GM18858 (cell line): Measurements from ENCODE around the gene PDE4B.

Experiments used
- ATAC-seq: cut with Tn5 transposase; IDR thresholded peaks from one replicate; pipeline ENCODE4 v1.9.1; 2021; ENCODE audit not compliant: unreplicated experiment

The PDE4B gene

DNA sequence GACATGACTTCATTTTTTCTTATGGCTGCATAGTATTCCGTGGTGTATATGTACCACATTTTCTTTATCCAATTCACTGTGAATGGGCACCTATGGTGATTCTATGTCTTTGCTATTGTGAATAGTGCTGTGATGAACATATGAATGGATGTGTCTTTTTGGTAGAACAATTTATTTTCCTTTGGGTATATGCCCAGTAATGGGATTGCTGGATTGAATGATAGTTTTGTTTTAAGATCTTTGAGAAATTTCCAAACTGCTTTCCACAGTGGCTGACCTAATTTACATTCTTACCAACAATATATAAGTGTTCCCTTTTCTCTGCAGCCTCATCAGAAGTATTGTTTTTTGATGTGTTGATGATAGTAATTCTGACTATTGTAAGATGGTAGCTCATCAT, 379.6 kb downstream of the PDE4B start:
- ATAC-seq = no peak

DNA sequence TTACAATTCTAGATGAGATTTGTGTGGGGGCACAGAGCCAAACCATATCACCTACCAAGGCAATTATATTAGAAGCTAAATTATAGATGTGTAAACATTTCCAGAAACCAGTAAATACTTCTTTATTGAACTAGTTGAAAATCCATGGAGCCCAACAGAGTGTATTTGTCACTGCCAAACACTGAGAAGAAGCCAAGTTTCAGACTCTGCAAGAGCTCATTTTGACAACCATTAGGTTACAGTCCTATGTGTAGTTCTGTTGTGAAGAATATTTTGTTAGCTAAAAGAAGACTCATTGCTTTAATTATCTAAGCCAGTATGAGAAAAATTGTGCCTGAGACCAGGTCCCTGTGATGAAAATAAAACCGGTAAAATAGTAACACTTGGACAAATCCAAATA, 382.4 kb downstream of the PDE4B start:
- no peak for ATAC-seq

DNA sequence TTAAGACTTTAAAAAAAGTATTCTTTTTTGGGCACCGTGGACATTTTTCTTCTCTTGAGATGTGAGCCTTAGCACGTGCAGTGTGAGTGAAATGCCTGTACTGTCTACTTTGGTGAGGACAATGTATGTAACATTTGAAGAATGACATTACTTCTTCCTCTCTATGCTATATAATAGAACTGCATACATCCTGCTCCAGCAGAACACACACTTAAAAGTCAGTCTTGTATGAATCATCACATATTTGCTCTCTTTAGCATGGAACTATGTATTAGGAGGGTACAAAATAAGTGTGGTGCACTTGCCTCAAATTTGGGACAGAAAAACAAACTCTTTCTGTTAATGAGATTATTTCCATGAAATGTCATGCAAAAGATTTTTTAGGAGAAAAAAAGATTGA, 382.9 kb downstream of the PDE4B start:
- ATAC-seq = no peak

DNA sequence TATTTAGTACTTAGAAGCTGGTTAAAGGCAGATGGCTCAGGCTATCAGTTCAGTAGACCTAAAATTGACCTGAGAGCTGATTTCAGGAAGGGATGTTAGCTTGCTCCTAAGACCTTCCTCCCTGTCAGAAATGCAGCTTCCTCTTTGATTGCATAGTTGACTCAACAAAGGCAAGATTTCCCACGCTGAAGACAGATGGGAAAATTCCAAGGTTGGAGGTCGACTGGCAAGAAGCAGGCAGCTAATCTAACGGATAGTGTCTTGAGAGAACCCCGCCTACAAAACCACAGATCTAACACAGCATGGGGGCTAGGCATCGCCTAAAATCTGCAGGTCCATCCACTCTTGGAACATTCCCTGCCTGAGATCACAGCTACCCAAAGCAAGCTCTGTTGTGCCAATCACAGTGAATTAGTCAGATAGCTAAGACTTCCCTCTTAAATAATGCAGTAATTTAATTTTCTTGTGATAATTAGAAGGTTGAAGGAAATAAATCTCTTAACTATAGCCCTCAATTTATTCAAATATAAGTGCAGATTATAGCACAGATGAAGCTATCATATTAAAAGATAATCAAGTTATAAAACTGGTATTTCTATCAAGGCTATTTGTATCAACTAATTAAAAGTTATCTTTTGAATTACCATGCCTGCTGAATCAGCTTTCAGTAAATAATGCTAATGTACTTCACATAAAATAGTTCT, 383.5 kb downstream of the PDE4B start:
- ATAC-seq = no peak

- ATAC-seq = no peak
Measured at GRCh38 chr1:66176832-66177231, 384.1 kb downstream of the PDE4B start.

- ATAC-seq = no peak
Measured at GRCh38 chr1:66177510-66177909, 384.8 kb downstream of the PDE4B start.

DNA sequence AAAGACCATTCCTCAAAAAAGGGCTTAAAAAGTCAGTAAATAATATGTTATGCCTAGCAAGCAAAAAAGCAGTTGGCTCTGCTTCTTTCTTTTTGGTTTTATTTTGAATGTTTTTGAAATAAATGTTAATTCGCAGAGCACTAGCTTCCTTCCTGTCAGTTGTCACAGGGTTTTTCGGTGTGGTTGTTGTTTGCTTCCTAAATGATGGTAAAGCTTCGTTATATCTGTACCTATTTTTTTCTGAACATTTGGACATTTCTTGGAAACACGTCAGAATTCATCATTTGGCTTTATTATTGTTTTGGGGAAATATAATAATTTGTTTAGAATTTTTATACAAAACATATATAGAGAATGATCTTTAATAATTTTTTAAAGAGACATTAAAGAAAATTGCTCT, 389.3 kb downstream of the PDE4B start:
- ATAC-seq = no peak

- no peak for ATAC-seq
Measured at GRCh38 chr1:66182551-66183178, 390.0 kb downstream of the PDE4B start.

DNA sequence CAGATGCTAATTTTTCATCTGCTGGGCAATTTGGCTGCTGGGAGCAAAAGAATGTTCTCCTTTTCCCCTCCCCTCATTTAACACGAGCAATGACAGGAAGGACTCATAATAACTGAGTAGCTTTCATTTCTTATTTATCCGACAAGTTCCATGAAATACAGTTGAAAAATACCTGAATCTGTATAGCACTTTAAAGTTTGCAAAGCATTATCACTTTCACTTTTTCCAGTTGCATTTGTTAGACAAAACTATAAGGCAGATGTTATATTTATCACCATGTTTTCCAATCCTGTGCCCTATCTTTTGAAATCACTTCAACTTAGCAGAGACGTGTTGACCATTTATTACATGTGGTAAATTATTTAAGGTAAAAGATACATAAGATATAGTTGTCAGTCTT, 390.7 kb downstream of the PDE4B start:
- ATAC-seq = no peak

GRCh38 chr1:66197120-66197519, 404.4 kb downstream of the PDE4B start:
- no peak for ATAC-seq

DNA sequence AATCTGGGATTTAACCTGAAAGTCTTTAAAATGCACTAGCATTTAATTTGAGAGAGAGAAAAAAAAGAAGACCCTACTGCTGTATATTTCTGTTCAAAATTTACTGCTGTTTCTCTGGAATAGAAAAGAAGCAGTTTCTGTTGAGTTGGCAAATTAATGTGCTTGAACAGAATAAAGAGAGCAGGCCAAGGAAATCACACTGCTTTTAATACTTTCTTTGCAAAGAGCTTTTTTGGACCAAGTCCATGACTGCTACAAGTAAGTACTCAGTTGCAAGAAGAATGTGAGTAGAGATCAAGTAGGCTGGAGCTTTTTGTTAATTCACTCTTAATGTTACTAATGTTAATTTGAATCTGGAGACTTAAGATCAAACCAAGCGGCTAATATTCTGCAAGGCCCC, 405.1 kb downstream of the PDE4B start:
- ATAC-seq = no peak

- ATAC-seq = no peak
Measured at GRCh38 chr1:66206563-66207144, 414.0 kb downstream of the PDE4B start.

GRCh38 chr1:66207484-66207883, 414.8 kb downstream of the PDE4B start:
- no peak for ATAC-seq

- no peak for ATAC-seq
Measured at GRCh38 chr1:66208632-66209031, 415.9 kb downstream of the PDE4B start.

DNA sequence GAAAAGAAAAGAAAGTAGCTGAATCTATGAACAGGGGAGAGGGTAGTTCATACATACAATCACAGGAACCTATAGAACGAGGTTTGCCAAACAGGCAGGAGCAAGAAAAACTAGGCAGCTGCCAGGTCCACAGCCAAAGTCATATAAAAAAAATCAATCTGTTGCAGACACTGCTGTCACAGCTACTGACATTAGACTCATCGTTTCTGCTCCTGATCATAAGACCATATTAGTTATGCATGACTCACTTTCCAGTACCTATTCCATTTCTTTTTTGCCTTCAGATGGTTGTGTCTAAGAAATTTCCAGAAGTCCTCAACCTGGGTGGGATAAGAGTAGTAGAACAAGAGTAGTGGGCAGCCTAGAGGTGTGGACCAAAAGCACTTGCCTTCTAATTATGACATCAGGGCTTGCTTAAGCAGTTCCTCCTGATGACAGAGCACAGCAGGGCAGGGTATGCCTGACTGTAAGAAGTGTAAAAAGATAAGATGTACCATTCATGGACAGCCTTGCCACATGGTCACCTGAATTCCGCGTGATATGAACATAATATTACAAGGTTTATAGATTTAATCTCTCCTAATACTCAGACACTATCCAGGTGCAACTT, 418.0 kb downstream of the PDE4B start:
- no peak for ATAC-seq

GRCh38 chr1:66211521-66211920, 418.8 kb downstream of the PDE4B start:
- no peak for ATAC-seq

- ATAC-seq = no peak
Measured at GRCh38 chr1:66213491-66213890, 420.8 kb downstream of the PDE4B start.

GRCh38 chr1:66214901-66215300, 422.2 kb downstream of the PDE4B start:
- no peak for ATAC-seq

- no peak for ATAC-seq
Measured at GRCh38 chr1:66217021-66217420, 424.3 kb downstream of the PDE4B start.

GRCh38 chr1:66217561-66217960, 424.9 kb downstream of the PDE4B start:
- ATAC-seq = no peak

DNA sequence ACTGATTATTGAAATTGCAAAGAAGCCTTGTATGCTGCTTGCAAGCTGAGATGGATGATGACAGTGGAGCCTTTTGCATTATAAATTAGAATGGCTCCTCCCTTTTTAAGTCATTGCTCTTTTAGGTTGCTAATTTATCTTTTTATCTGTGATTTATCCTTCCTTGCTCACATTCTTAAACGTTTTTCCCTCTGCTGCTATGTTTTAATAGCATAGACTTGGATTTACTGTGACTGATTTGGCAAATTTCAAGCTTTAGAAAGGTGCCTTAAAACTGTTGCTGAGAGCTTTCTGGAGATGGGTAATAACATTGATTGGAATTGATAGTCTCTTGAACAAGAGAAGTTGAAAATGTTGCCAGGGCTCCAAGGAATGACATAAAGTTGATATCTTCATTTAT, 427.8 kb downstream of the PDE4B start:
- ATAC-seq = no peak

DNA sequence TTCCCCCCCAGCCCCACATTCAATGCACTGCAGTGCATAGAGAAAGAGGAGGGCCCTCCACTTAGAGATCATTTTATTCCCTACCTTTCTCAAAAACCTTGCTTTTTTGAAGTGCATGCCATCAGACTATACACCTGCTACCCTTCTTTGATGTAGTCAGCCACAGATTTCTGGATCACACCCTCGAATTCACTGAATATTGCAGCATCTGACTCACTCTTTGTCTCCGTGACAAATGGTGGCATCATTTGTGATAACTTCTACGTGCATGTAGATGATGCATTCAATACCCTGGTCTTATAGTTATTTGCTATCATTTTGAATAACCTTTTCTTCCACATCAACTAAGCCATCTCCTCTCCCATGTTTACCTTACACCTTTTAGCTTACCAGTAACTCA, 431.0 kb downstream of the PDE4B start:
- no peak for ATAC-seq
